HEK293T (cell line): Measurements from ENCODE around the gene SLC35D2.
"Not testable (repeated sequence)": the region's sequence is repeated elsewhere in the genome, so short reads cannot be mapped to it uniquely, and the experiment has no call there.

Source experiments
- CTCF ChIA-PET: fragments of 350-600 bp; formaldehyde crosslinking; extraction: SDS; loops from one replicate; lab custom pipeline; 2021; ENCODE audit warnings: antibody characterized with exemption, inconsistent platforms; lab: Yijun Ruan, JAX
- POLR2A ChIA-PET: fragments of 350-600 bp; formaldehyde crosslinking; extraction: SDS; loops from one replicate; lab custom pipeline; 2020; ENCODE audit warnings: antibody characterized with exemption, inconsistent platforms; lab: Yijun Ruan, JAX
- DNase-seq: peaks from one replicate; pipeline ENCODE4 v3.0.0; 2012; ENCODE audit warnings: mixed read lengths; ENCODE audit errors: extremely low spot score
- ARNT ChIP-seq: fragments of 450-650 bp; IDR thresholded peaks from 2 replicates; pipeline ENCODE4 v1.6.1; 2017; ENCODE audit warnings: mild to moderate bottlenecking
- BHLHE40 ChIP-seq: fragments of 450-650 bp; IDR thresholded peaks from 2 replicates; pipeline ENCODE4 v1.6.1; 2016; ENCODE audit warnings: mild to moderate bottlenecking, moderate library complexity, borderline replicate concordance
- CTBP1 ChIP-seq: fragments of 450-650 bp; IDR thresholded peaks from 2 replicates; pipeline ENCODE4 v1.6.1; 2016; ENCODE audit warnings: borderline replicate concordance
- ELF4 ChIP-seq: fragments of 450-650 bp; IDR thresholded peaks from 2 replicates; pipeline ENCODE4 v1.6.1; 2017; ENCODE audit warnings: antibody characterized with exemption
- FOXA1 ChIP-seq: fragments of 450-650 bp; IDR thresholded peaks from 2 replicates; pipeline ENCODE4 v1.6.1; 2016; ENCODE audit warnings: mild to moderate bottlenecking
- FOXK2 ChIP-seq: fragments of 450-650 bp; IDR thresholded peaks from 2 replicates; pipeline ENCODE4 v1.6.1; 2016; ENCODE audit warnings: mild to moderate bottlenecking
- FOXM1 ChIP-seq: fragments of 450-650 bp; IDR thresholded peaks from 2 replicates; pipeline ENCODE4 v1.6.1; 2017; ENCODE audit warnings: mild to moderate bottlenecking, borderline replicate concordance
- HDGF ChIP-seq: fragments of 450-650 bp; IDR thresholded peaks from 2 replicates; pipeline ENCODE4 v1.6.1; 2017; ENCODE audit warnings: antibody characterized with exemption, borderline replicate concordance
- L3MBTL2 ChIP-seq: fragments of 450-650 bp; conservative IDR thresholded peaks from 2 replicates; pipeline ENCODE4 v1.6.1; 2016; ENCODE audit warnings: mild to moderate bottlenecking
- LEF1 ChIP-seq: fragments of 450-650 bp; IDR thresholded peaks from 2 replicates; pipeline ENCODE4 v1.6.1; 2017; ENCODE audit warnings: mild to moderate bottlenecking, borderline replicate concordance
- NFRKB ChIP-seq: fragments of 450-650 bp; IDR thresholded peaks from 2 replicates; pipeline ENCODE4 v1.6.1; 2016; ENCODE audit warnings: mild to moderate bottlenecking, moderate library complexity
- PKNOX1 ChIP-seq: fragments of 450-650 bp; IDR thresholded peaks from 2 replicates; pipeline ENCODE4 v1.6.1; 2016
- SP1 ChIP-seq: fragments of 450-650 bp; IDR thresholded peaks from 2 replicates; pipeline ENCODE4 v1.6.1; 2017
- SUZ12 ChIP-seq: fragments of 450-650 bp; IDR thresholded peaks from 2 replicates; pipeline ENCODE4 v1.6.1; 2016; ENCODE audit warnings: mild to moderate bottlenecking
- TARDBP ChIP-seq: fragments of 450-650 bp; IDR thresholded peaks from 2 replicates; pipeline ENCODE4 v1.6.1; 2016
- ZNF384 ChIP-seq: fragments of 450-650 bp; IDR thresholded peaks from 2 replicates; pipeline ENCODE4 v1.6.1; 2016

The SLC35D2 gene

GRCh38 chr9:96309850-96310249 lies 73.7 kb downstream of the SLC35D2 start:
- CTCF ChIA-PET: interaction anchor here (0.6 kb wide), 1 partner anchor 357 kb away, joined by 6 read pairs; no protein-coding TSS in a partner anchor
- no peak for DNase-seq
- POLR2A ChIA-PET: no interaction called here
- TF ChIP-seq FOXM1: no peak
- TF ChIP-seq SP1: no peak
- no peak for TF ChIP-seq HDGF
- TF ChIP-seq LEF1: no peak
- TF ChIP-seq BHLHE40: no peak
- no peak for TF ChIP-seq NFRKB
- TF ChIP-seq TARDBP: no peak
- no peak for TF ChIP-seq L3MBTL2
- TF ChIP-seq FOXA1: no peak
- TF ChIP-seq FOXK2: no peak
- TF ChIP-seq ARNT: no peak
- no peak for TF ChIP-seq ZNF384
- no peak for TF ChIP-seq CTBP1
- no peak for TF ChIP-seq ELF4
- no peak for TF ChIP-seq SUZ12
- TF ChIP-seq PKNOX1: no peak

- CTCF ChIA-PET, POLR2A ChIA-PET, DNase-seq: not testable (repeated sequence)
Measured at GRCh38 chr9:96306958-96307357, 76.6 kb downstream of the SLC35D2 start.

GRCh38 chr9:96305171-96305570 lies 78.3 kb downstream of the SLC35D2 start:
- CTCF ChIA-PET: interaction anchor here (0.5 kb wide), 1 partner anchor 71 kb away, joined by 3 read pairs; no protein-coding TSS in a partner anchor
- DNase-seq: no peak
- POLR2A ChIA-PET: no interaction called here
- TF ChIP-seq L3MBTL2 (no peak), LEF1 (no peak), NFRKB (no peak), ELF4 (no peak), ARNT (no peak), FOXM1 (no peak), CTBP1 (no peak), TARDBP (no peak), SUZ12 (no peak), FOXA1 (no peak), PKNOX1 (no peak), BHLHE40 (no peak), SP1 (no peak), FOXK2 (no peak), HDGF (no peak), ZNF384 (no peak)

- ChIA-PET POLR2A (no interaction called here), CTCF (no interaction called here)
- DNase-seq: no peak
- no peak for TF ChIP-seq TARDBP
- no peak for TF ChIP-seq CTBP1
- TF ChIP-seq FOXM1: no peak
- TF ChIP-seq NFRKB: no peak
- no peak for TF ChIP-seq FOXK2
- TF ChIP-seq ARNT: no peak
- TF ChIP-seq ELF4: no peak
Measured at GRCh38 chr9:96304230-96304629, 79.3 kb downstream of the SLC35D2 start.

GRCh38 chr9:96302021-96302420 lies 81.5 kb downstream of the SLC35D2 start, which contains the start of gene HSD17B3:
TSS of gene HSD17B3 (minus strand) at chr9:96302176. CDS start at chr9:96302104, 72 bp downstream.
- no peak for TF ChIP-seq ELF4
- no peak for TF ChIP-seq SP1
- TF ChIP-seq PKNOX1: no peak
- no peak for TF ChIP-seq BHLHE40
- TF ChIP-seq L3MBTL2: no peak
- TF ChIP-seq FOXM1: no peak
- no peak for TF ChIP-seq FOXA1
- no peak for TF ChIP-seq CTBP1
- no peak for TF ChIP-seq LEF1
- no peak for TF ChIP-seq HDGF
- no peak for TF ChIP-seq TARDBP
- no peak for TF ChIP-seq ARNT
- TF ChIP-seq FOXK2: no peak
- no peak for TF ChIP-seq ZNF384
- TF ChIP-seq NFRKB: no peak
- TF ChIP-seq SUZ12: no peak
- CTCF ChIA-PET: no interaction called here
- POLR2A ChIA-PET: no interaction called here
- DNase-seq: no peak

- no peak for DNase-seq
- POLR2A ChIA-PET: no interaction called here
- CTCF ChIA-PET: no interaction called here
- no peak for TF ChIP-seq ELF4
- TF ChIP-seq FOXM1: no peak
- TF ChIP-seq NFRKB: no peak
- no peak for TF ChIP-seq ZNF384
- no peak for TF ChIP-seq L3MBTL2
- TF ChIP-seq ARNT: no peak
- TF ChIP-seq SP1: no peak
- no peak for TF ChIP-seq PKNOX1
- no peak for TF ChIP-seq FOXA1
- no peak for TF ChIP-seq HDGF
- TF ChIP-seq CTBP1: no peak
- TF ChIP-seq FOXK2: no peak
- TF ChIP-seq BHLHE40: no peak
- TF ChIP-seq LEF1: no peak
- TF ChIP-seq SUZ12: no peak
- TF ChIP-seq TARDBP: no peak
Measured at GRCh38 chr9:96299823-96300222, 83.7 kb downstream of the SLC35D2 start.
